Nucleus accumbens (tissue), 56 donors: Measurements from ENCODE around the gene UROD.
A peak's percentile ranks its signal among the peaks of the same experiment; 100 is the strongest.
"Not testable (repeated sequence)": the region's sequence is repeated elsewhere in the genome, so short reads cannot be mapped to it uniquely, and the experiment has no call there.

Experiments used
- DNase-seq, 56 donors: peaks; one replicate each; lab custom pipeline; 2025; lab: John Stamatoyannopoulos, UW

Gene UROD

GRCh38 chr1:45011837-45012638 lies at the start of gene UROD:
UROD (plus strand) TSS chr1:45012254; CDS start chr1:45012266, 12 bp downstream.
- DNase-seq: peak; percentile 20 to 95 (median 84)

- no peak for DNase-seq
Observed at GRCh38 chr1:44962729-44963128, 49.3 kb upstream of the UROD start.

GRCh38 chr1:44964396-44964795 lies 47.7 kb upstream of the UROD start:
- DNase-seq: no peak

- no peak for DNase-seq
Observed at GRCh38 chr1:44970317-44970716, 41.7 kb upstream of the UROD start.

GRCh38 chr1:44973645-44974044 lies 38.4 kb upstream of the UROD start:
- DNase-seq: no peak

DNA sequence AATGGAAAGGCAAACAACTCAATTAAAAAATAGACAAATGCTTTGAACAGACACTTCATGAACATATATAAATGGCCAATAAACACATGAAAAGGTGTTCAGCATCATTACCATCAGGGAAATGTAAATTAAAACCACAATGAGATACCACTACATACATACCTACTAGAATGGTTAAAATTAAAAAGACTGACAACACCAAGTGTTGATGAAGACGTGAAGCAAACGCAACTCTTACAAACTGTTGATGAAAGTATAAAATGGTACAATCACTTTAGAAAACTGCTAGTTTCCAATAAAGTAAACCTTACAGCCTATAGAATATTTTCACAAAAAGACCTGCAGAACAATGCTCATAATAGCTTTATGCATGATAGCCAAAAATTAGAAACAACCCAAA lies 35.8 kb upstream of the UROD start:
- no peak for DNase-seq

GRCh38 chr1:44977372-44977771 lies 34.7 kb upstream of the UROD start:
- DNase-seq: not testable (repeated sequence)

DNA sequence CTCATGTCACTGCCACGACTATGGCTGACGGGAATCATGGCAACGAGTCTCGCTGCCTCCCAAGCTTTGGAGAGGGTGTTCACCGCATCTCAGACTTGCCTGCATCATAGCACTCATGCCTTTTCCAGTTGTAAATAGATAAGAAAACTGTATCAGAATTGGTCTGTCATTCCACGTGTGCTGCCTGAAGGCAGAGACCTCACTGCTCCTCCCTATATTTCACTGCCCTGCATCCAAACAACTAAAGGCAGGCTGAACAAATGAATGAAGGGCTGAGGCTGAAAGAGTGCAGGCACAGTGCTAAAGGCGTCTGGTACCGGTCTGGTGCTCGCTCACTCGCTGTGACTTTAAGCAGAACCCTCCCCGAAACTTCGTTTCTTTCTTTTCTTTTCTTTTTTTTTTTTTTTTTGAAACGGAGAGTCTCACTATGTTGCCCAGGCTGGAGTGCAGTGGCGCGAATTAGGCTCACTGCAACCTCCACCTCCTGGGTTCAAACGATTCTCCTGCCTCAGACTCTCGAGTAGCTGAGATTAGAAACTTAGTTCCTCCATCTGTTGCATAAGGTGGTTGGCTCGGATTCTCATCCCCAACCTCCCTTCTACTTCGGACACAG lies 26.2 kb upstream of the UROD start:
- DNase-seq: no peak

DNA sequence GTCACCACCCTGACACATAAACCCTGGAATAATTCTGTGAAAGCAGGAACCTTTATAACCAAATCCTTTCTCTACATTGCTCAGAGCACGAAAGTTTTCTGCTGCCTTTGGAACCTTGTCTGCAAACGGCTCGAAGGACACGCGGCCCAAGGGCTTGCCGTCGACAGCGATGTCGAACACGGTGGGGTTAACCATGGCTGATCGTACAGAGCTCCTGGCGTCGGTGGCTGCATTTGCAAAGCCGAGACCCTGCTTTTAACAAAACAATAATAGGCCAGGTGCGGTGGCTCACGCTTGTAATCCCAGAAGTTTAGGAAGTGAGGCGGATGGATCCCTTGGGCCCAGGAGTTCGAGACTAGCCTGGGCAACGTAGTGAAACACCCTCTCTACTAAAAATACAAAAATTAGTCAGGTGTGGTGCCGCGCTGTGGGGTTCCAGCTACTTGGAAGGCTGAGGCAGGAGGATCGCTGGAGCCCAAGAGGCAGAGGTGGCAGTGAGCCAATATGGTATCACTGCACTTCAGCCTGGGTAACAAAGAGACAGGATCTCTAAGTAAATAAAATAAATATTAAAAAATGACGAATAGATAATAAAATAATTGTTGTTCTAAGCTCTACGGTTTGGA lies 23.4 kb upstream of the UROD start:
- no peak for DNase-seq

GRCh38 chr1:44994309-44994898 lies 17.6 kb upstream of the UROD start:
- DNase-seq: no peak

- no peak for DNase-seq
Observed at GRCh38 chr1:44995467-44996238, 16.4 kb upstream of the UROD start.

DNA sequence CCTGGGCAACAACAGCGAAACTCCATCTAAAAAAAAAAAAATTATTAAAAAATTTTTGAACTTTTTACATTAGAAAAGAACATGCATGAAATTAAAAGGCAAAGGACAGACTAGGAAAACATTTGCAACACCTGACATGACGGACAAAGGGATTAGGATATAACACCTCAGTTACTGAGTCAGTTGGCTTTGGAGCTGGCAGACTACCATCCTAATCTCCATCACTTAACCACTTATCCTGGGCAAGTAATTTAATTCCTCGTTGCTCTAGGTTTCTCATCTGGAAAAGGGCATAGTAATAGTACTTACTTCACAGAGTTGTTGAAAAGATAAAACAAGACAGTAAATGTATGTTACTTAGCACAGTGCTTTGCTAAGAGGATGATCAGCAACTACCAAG lies 12.8 kb upstream of the UROD start:
- no peak for DNase-seq

GRCh38 chr1:45001011-45001481 lies 11.0 kb upstream of the UROD start:
- peak in 1 of 56 donors; percentile 2 for DNase-seq

DNA sequence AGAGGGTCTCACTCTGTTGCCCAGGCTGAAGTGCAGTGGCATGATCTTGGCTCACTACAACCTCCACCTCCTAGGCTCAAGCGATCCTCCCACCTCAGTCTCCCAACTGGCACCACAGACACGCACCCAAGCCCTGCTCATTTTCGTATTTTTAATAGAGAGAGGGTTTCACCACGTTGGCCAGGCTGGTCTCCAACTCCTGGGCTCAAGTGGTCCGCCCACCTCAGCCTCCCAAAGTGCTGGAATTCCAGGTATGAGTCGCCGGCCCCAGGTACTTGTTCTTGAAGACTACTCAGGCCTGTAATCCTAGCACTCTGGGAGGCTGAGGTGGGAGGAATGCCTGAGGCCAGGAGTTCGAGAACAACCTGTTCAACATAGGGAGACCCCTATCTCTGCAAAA lies 10.5 kb upstream of the UROD start:
- not testable (repeated sequence) for DNase-seq

GRCh38 chr1:45002650-45003645 lies 9.1 kb upstream of the UROD start:
- DNase-seq: no peak

GRCh38 chr1:45003741-45004140 lies 8.3 kb upstream of the UROD start:
- DNase-seq: no peak

- no peak for DNase-seq
Observed at GRCh38 chr1:45004281-45004920, 7.7 kb upstream of the UROD start.

GRCh38 chr1:45005761-45006160 lies 6.3 kb upstream of the UROD start:
- DNase-seq: no peak

DNA sequence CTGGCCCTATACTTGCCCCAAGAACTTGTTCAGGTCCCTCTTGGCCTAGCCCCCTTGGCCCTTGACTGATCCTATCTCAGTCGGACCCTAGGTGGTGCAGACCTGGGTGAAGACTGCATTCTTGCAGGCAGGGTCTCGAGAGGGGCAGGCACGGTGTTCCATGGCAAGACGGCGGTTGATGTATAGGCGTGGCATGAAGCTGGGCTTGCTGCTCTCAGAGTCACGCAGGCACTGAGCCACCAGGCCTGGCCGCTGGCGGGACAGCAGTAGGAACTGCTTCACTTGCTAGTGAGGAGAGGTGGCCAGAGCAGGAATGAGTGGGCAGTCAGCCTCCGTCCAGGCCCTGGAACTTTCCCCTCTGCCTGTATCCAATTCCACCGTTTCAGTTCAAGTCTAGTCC lies 4.7 kb upstream of the UROD start:
- no peak for DNase-seq
